LNCAP (cell line): Measurements from ENCODE around the gene BAAT.
"Not testable (repeated sequence)": the region's sequence is repeated elsewhere in the genome, so short reads cannot be mapped to it uniquely, and the experiment has no call there.

Source experiments
- TF ChIP-seq, protein P1 (sequence below): fragments of 450-650 bp; IDR thresholded peaks from 2 replicates; pipeline ENCODE4 v1.5.1; 2017; ENCODE audit warnings: mild to moderate bottlenecking

The BAAT gene

GRCh38 chr9:101384873-101385536 is at the start of gene BAAT:
Gene BAAT, minus strand, starts transcription at chr9:101385006. Its CDS starts 13,602 bp downstream, at chr9:101371404.
- TF ChIP-seq, protein P1, sequence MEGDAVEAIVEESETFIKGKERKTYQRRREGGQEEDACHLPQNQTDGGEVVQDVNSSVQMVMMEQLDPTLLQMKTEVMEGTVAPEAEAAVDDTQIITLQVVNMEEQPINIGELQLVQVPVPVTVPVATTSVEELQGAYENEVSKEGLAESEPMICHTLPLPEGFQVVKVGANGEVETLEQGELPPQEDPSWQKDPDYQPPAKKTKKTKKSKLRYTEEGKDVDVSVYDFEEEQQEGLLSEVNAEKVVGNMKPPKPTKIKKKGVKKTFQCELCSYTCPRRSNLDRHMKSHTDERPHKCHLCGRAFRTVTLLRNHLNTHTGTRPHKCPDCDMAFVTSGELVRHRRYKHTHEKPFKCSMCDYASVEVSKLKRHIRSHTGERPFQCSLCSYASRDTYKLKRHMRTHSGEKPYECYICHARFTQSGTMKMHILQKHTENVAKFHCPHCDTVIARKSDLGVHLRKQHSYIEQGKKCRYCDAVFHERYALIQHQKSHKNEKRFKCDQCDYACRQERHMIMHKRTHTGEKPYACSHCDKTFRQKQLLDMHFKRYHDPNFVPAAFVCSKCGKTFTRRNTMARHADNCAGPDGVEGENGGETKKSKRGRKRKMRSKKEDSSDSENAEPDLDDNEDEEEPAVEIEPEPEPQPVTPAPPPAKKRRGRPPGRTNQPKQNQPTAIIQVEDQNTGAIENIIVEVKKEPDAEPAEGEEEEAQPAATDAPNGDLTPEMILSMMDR: not testable (repeated sequence)

GRCh38 chr9:101433229-101433628 is 48.4 kb upstream of the BAAT start:
- TF ChIP-seq, protein P1: no peak

GRCh38 chr9:101432740-101433139 is 47.9 kb upstream of the BAAT start:
- TF ChIP-seq, protein P1: no peak

DNA sequence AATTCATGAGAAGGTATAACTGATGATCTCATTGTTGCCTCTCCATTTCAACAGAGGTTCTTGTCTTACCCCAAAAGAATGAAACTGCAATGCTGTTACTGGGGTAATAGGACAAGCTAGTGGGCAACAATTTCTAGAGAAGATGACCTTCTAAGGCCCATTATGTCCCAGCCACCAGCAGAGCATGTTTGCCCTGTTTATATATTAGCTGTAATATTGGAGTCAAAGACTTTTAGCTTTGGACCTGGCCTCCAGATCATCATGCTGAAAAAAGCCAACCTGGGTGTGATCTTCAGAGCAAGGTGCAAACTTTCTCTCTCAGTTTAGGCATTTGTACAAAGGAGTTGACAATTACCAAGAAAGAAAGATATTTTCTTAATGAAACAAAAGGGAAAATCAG is 47.4 kb upstream of the BAAT start:
- TF ChIP-seq, protein P1: no peak

- TF ChIP-seq, protein P1: no peak
These were observed 44.9 kb upstream of the BAAT start for GRCh38 chr9:101429736-101430135.

GRCh38 chr9:101428909-101429308 is 44.1 kb upstream of the BAAT start:
- TF ChIP-seq, protein P1: no peak

GRCh38 chr9:101427957-101428655 is 43.3 kb upstream of the BAAT start:
- TF ChIP-seq, protein P1: no peak
